Measurements from ENCODE around the gene C21orf91.

DNA sequence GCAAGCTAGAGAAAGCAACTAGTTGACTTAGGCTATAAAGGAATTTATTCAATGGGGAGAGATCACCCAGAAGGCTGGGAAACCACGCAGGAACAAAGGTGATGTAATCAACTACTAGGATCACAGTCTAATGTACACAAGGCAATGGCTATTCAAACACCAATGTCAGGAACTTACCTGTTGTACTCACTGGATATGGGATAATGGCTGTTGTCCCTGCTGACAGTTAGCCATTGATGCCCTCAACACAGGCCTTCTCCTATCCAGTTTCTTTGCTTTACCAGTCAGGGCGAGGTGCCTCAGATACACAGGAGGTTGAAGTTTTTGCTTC lies 32.3 kb downstream of the C21orf91 start:
- TF ChIP-seq, protein P1, sequence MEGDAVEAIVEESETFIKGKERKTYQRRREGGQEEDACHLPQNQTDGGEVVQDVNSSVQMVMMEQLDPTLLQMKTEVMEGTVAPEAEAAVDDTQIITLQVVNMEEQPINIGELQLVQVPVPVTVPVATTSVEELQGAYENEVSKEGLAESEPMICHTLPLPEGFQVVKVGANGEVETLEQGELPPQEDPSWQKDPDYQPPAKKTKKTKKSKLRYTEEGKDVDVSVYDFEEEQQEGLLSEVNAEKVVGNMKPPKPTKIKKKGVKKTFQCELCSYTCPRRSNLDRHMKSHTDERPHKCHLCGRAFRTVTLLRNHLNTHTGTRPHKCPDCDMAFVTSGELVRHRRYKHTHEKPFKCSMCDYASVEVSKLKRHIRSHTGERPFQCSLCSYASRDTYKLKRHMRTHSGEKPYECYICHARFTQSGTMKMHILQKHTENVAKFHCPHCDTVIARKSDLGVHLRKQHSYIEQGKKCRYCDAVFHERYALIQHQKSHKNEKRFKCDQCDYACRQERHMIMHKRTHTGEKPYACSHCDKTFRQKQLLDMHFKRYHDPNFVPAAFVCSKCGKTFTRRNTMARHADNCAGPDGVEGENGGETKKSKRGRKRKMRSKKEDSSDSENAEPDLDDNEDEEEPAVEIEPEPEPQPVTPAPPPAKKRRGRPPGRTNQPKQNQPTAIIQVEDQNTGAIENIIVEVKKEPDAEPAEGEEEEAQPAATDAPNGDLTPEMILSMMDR (conservative IDR thresholded peaks at IDR 0.05 in 1 of 2, IDR thresholded peaks at IDR 0.05 in 1 of 2; ENCODE audit: extremely low read depth in 1 of 2, insufficient read depth in 1 of 2, low read depth in 1 of 2, low read length in 2 of 2), result no peak
- TF ChIP-seq EZH2 (IDR thresholded peaks at IDR 0.05; ENCODE audit: borderline replicate concordance, low read length), result no peak
